Cardiac septum (tissue), 1 donor: ENCODE results near the gene ROR1. TPM values are rescaled to one million over a fixed set of nuclear protein-coding genes. Genes with fewer than 3 reads are reported as not detected.

ENCODE experiments used
- DNase-seq: peaks from one replicate; pipeline ENCODE4 v3.0.0-alpha.2; 2020; ENCODE audit warnings: low spot score
- intact Hi-C: fragments of 100-400 bp; cut with DNase I; formaldehyde crosslinking; loops from one replicate; pipeline ENCODE4 v1.14.0; 2022
- total RNA-seq: library from RNA; stranded (reverse); fragmentation: NEBNext Ultra II Directional; extraction: Animal tissue kit (Norgen Biotek cat#: 25700); gene quantifications from one replicate; pipeline ENCODE4 v1.2.1, GENCODE V29; 2021
- donor health status: DM: no; HTN: no; CAD: no.

ROR1 gene
- total RNA-seq, 1 donor from 2014 or later: 34.8 TPM

GRCh38 chr1:64162804-64163203, 389.0 kb downstream of the ROR1 start:
- intact Hi-C loops: loop anchor here (10.0 kb wide), 1 partner anchor 488 kb away; no protein-coding TSS in a partner anchor
- DNase-seq: no peak

DNA sequence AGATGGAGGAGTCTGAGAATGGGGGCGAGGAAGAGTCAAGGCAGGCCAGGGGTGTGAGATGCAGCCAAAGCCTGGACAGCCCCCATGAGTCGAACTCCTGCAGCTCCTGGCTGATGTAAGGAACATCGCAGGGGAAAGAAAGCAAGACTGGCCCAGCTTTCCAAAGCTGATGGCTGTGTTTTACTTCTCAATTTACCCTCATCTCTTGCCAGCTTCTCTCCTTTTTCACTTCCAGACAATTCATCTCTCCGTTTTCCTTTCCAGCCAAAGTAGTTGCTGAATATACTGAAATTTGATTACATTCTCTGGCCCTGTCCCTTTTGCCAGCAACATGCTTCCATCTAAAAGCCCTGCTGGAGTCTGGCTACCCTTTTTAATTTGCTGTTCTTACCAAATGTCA, 389.6 kb downstream of the ROR1 start:
- intact Hi-C loops: loop anchor here (10.0 kb wide), 1 partner anchor 489 kb away; no protein-coding TSS in a partner anchor
- DNase-seq: no peak

DNA sequence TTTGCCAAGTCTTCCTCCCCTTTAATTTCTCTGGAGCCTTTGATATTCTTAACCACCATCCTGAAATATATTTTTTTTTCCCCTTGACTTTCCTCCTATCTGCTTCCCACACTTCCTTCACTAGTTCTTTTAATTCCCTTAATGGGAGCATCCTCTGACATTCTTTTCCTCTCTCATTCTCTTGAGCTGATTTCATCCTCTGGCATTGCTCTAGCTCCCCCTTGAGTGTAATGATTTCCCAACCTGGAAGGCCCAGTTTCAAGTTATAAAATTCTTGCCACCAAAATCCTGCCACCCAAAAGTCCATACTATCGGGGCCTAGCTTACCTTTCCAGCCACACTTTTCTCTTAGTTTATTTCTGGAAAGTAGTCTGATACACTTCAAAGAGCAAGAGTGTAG, 390.2 kb downstream of the ROR1 start:
- intact Hi-C loops: loop anchor here (10.0 kb wide), 1 partner anchor 489 kb away; no protein-coding TSS in a partner anchor
- DNase-seq: no peak

- no peak for DNase-seq
- intact Hi-C loops: loop anchor here (10.0 kb wide), 1 partner anchor 492 kb away; no protein-coding TSS in a partner anchor
These were observed 392.8 kb downstream of the ROR1 start for GRCh38 chr1:64166629-64167028.

DNA sequence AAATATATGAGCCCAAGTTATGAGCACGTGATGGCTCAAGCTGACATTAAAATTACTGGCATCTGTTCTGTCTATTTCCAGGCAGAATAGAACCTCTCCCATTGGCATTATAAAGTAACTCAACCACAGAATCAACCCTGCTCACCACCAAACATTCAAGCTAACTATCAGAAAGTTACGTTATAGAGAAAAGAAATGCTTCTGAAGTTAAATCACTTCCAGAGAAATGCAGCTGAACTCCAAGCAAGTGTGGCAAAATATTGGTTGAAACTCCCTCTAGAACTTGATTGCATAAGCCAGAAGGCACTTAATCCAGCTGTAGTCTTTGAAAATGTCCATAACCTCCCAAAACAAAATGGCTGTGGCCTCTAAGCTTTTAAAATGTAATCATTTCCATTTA, 393.4 kb downstream of the ROR1 start:
- no peak for DNase-seq
- intact Hi-C loops: loop anchor here (10.0 kb wide), 1 partner anchor 492 kb away; no protein-coding TSS in a partner anchor

DNA sequence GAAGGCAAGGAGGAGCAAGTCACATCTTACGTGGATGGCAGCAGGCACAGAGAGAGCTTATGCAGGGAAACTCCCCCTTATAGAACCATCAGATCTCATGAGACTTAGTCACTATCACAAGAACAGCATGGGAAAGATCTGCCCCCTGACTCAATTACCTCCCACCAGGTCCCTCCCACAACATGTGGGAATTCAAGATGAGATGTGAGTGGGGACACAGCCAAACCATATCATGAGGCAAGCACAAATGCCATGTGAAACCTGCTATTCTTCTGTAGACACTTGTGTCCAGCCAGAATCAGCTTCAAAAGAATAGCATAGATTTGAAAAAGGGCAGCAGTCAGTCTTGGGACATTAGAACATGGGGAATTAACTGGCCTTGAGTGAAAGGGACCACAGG, 397.4 kb downstream of the ROR1 start:
- intact Hi-C loops: no loop called here
- DNase-seq: no peak

DNA sequence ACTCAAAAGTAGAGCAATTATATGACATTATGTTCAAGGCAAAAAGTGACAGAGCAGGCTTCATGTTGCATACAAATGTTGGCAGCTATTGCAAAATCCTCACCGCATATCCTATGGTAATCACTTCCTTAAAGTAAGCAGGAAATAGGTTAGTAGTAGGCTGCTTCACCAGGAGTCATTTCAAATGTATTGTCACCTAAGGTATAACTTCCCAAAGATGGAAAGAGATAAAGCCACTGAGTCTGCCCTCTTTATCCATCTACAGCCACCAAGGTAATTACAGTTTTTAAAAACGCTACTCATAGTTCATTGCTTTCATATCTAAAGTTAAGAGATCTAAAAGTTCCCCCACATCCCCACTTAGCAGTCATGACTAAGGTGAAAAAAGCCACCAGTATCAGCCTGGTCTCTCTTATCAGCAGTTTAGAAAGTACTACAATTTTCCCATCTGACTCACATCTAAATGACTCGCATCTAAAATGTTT, 398.0 kb downstream of the ROR1 start:
- no peak for DNase-seq
- intact Hi-C loops: no loop called here

DNA sequence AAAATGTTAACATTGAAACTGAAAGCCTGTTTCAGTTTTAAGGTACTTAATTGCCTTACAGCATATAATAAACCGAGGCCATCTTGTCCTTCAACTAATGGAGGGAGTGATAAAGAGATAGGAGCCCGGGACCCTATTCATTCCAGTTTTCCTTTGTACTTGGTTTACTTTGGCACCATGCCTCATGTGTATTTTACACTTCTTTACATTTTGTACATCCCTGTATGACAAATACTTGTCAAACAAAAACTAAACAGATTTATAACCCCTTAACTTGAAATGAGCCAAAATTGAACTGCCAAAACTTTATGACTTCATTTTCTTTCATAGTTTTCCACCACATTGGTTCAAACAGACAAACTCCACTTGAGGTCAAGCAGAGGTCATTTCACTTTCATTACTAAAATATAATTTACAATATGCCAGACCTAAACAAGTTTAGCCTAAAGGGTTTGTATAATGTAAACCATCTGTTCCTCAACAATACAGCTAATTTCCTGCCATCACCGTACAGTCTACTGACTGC, 398.7 kb downstream of the ROR1 start:
- intact Hi-C loops: no loop called here
- no peak for DNase-seq

- intact Hi-C loops: no loop called here
- DNase-seq: no peak
These were observed 399.6 kb downstream of the ROR1 start for GRCh38 chr1:64173336-64173940.

- intact Hi-C loops: no loop called here
- no peak for DNase-seq
These were observed 401.8 kb downstream of the ROR1 start for GRCh38 chr1:64175639-64176038.

GRCh38 chr1:64176659-64177058, 402.8 kb downstream of the ROR1 start:
- intact Hi-C loops: no loop called here
- no peak for DNase-seq

GRCh38 chr1:64179588-64179987, 405.8 kb downstream of the ROR1 start:
- intact Hi-C loops: no loop called here
- no peak for DNase-seq

GRCh38 chr1:64182207-64182606, 408.4 kb downstream of the ROR1 start:
- no peak for DNase-seq
- intact Hi-C loops: no loop called here

DNA sequence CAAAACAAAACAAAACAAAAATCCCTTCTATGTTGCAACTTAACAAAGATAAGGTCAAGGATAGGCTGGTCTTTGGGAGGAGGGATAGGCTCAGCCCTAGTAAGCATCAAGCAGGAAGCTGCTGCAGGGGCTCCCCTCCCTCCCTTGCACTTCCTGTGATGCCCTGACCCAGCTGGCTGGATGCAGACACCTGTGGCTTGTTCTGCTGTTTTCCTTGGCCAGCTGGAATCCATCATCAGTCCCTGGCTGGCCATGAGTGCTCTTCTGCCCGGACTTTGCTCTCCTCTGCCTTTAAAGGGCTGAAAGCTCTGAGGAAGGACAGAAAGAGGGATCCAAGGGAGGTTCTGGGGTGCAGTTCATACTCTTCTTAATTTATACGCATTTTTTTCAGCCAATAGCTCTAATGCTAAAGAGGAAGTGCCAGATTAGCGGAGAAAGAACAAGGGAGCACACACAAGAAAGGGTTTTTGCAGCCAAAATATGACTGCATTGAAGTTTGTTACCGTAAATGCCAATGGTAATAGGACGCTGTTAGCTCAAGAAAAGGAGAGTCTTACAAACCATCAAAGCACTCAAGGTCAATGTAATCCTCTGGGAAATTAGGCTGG, 409.7 kb downstream of the ROR1 start:
- intact Hi-C loops: no loop called here
- no peak for DNase-seq

DNA sequence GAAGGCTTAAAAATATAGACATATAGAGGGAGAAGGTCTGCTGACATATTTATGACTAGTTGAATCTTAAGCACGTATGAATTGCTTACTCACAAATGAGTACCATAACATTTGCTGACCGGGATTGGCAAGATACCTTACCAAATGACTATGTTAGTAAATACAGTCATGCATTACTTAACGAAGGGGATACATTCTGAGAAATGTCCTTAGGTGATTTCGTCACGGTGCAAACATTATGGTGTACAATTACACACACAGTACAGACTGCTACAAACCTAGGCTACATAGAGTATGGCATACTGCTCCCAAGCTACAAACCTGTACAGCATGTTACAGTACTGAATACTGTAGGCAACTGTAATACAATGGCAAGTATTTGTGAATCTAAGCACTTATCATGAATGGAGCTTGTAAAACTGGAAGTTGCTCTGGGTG, 410.2 kb downstream of the ROR1 start:
- intact Hi-C loops: no loop called here
- DNase-seq: no peak

GRCh38 chr1:64186138-64186897, 412.5 kb downstream of the ROR1 start:
- DNase-seq: no peak
- intact Hi-C loops: no loop called here

DNA sequence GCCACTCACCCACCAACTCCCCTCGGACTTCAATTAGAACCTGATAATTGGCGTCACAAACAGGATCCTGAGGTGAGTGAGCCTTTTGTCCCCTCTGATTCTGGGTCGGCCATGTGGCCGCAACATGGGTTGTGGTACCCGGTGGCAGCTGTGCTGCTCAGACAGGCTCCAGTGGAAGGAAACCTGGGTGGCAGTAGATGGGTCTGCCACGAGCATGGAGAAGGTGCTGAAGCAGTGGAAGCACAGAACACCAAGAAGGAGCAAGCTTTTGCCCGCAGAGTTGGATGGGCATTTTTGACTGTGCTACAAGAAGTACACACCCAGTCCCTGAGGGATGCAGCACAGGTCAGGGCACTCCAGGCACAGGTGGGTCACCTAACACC, 413.1 kb downstream of the ROR1 start:
- intact Hi-C loops: no loop called here
- DNase-seq: no peak

- no peak for DNase-seq
- intact Hi-C loops: no loop called here
These were observed 413.8 kb downstream of the ROR1 start for GRCh38 chr1:64187646-64188045.

GRCh38 chr1:64192290-64192689, 418.5 kb downstream of the ROR1 start:
- no peak for DNase-seq

More at GRCh38 chr1:64192290-64192689, 418.5 kb downstream of the ROR1 start:
- intact Hi-C loops: no loop called here
